ENCODE data around the gene SMAP1. TPM values are rescaled to one million over a fixed set of nuclear protein-coding genes. Genes with fewer than 3 reads are reported as not detected.

Gene SMAP1
- total and polyA plus RNA-seq, 2 experiments from 2014 or later = 31.1 to 34.6 TPM

GRCh38 chr6:70666706-70667105 lies 977 bp upstream of the SMAP1 start:
- no peaks in the 10 kb centered on the region for H3K27me3 ChIP-seq (ENCODE audit: insufficient read depth)
- peaks cover 4% of the 10 kb centered on the region for H3K27me3 Mint-ChIP-seq (ENCODE audit: insufficient read depth, low read depth, poor library complexity)
- peak overlapping the region; percentile 79; the same call in 1 of the 2 replicates for H3K4me3 ChIP-seq
- H3K36me3 ChIP-seq (ENCODE audit: insufficient read depth) = no peaks in the 10 kb centered on the region
- peak overlapping the region; percentile 88 for H3K4me3 Mint-ChIP-seq
- ATAC-seq = no peak
- peaks cover 4% of the 10 kb centered on the region for H3F3A ChIP-seq (replicated peaks; ENCODE audit: low read depth)
- H3K27ac Mint-ChIP-seq = no peak overlapping the region
- H3K9me2 ChIP-seq (ENCODE audit: insufficient read depth) = peaks cover 14% of the 10 kb centered on the region; the same call in 1 of the 2 replicates
- H3K9me3 Mint-ChIP-seq = no peaks in the 10 kb centered on the region
- peaks cover 27% of the 10 kb centered on the region for H3K4me1 Mint-ChIP-seq
- H3K4me1 ChIP-seq (ENCODE audit: insufficient read depth) = peaks cover 19% of the 10 kb centered on the region
- peak overlapping the region; percentile 99 for H2AFZ ChIP-seq
- H4K20me1 ChIP-seq (replicated peaks; ENCODE audit: insufficient read depth) = no peaks in the 10 kb centered on the region; the same call in 1 of the 2 replicates
- H3K36me3 Mint-ChIP-seq (ENCODE audit: low read depth) = no peaks in the 10 kb centered on the region; the same call in 2 of the 3 replicates
- no peak overlapping the region for H3K27ac ChIP-seq (ENCODE audit: low read depth)
- DNase-seq (ENCODE audit: low spot score) = no peak
- H3K4me2 ChIP-seq = peak overlapping the region; percentile 92
- peaks cover 33% of the 10 kb centered on the region for H3K79me2 ChIP-seq (replicated peaks; ENCODE audit: insufficient read depth)
- TF ChIP-seq CREB1 (CRISPR knock-in tag; IDR thresholded peaks at IDR 0.05; ENCODE audit: low read depth) (no peak), NANOG (IDR thresholded peaks at IDR 0.05; ENCODE audit: borderline replicate concordance) (no peak), EZH2phosphoT487 (IDR thresholded peaks at IDR 0.05; ENCODE audit: unreplicated experiment) (no peak), JUNB (IDR thresholded peaks at IDR 0.05; ENCODE audit: unreplicated experiment) (no peak), STAT1 (IDR thresholded peaks at IDR 0.05; ENCODE audit: unreplicated experiment) (no peak), REST (IDR thresholded peaks at IDR 0.05; ENCODE audit: unreplicated experiment) (no peak), POLR2AphosphoS5 (IDR thresholded peaks at IDR 0.05; ENCODE audit: low read depth) (no peak), ZNF462 (CRISPR knock-in tag; IDR thresholded peaks at IDR 0.05) (no peak), CTCF (conservative IDR thresholded peaks at IDR 0.05; ENCODE audit: low read depth in 2 of 2) (no peak), EZH2 (IDR thresholded peaks at IDR 0.05; ENCODE audit: low read depth, unreplicated experiment) (no peak), ETS1 (IDR thresholded peaks at IDR 0.05) (no peak)
